ENCODE measurements around the gene ZNF324. TPM values are rescaled to one million over a fixed set of nuclear protein-coding genes. Genes with fewer than 3 reads are reported as not detected.

Gene ZNF324
- polyA plus RNA-seq, 1 donor (not counting 4 experiments of a cell fraction or from before 2014, with no cell fraction given): 5.0 TPM

DNA sequence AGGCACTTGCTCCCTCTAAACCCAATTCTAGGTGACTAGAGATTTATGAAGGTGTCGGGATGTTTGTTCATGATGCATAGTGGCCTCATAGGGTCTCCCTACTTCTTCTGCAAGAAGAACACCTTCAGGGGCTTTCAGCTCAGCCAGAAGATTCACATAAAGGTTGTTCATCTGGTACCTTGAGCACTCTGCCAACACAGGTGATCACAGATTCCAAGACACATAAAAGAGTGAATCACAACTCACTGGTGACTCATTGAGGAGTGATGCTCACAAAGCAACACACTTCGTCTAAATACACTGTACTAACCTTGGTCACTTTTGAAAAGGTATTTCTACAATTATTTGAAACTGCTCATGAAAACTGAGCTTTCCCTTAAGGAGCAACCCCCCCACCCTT is 6.8 kb upstream of the ZNF324 start:
- H3K9me1 ChIP-seq (ENCODE audit: control insufficient read depth, extremely low read depth, insufficient read depth, low read length): no peaks in the 10 kb centered on the region
- no peaks in the 10 kb centered on the region for H3K79me2 ChIP-seq (ENCODE audit: control insufficient read depth, insufficient read depth, low read length)
- dilution Hi-C loops (cut with MboI; ENCODE audit: extremely low pct_ligation_motif_present, low sequenced_read_pairs): no loop called here
- H3K4me3 ChIP-seq (ENCODE audit: control insufficient read depth in 2 of 3, extremely low read depth in 1 of 3, insufficient read depth in 2 of 3, low read depth in 1 of 3, low read length in 3 of 3): no peak overlapping the region
- no peak overlapping the region for H3K27ac ChIP-seq (ENCODE audit: control insufficient read depth, insufficient read depth, low read length)
- H3K4me2 ChIP-seq (ENCODE audit: control insufficient read depth, extremely low read depth, insufficient read depth, low read depth, low read length): no peak overlapping the region
- FAIRE-seq: peak; percentile 100
- H3K9ac ChIP-seq (ENCODE audit: control insufficient read depth, extremely low read depth, insufficient read depth, low read length): no peak overlapping the region
- peaks cover 8% of the 10 kb centered on the region in 2 experiments for H3K36me3 ChIP-seq (ENCODE audit: control insufficient read depth in 2 of 2, extremely low read depth in 1 of 2, insufficient read depth in 2 of 2, low read length in 2 of 2)
- TF ChIP-seq, protein P1, sequence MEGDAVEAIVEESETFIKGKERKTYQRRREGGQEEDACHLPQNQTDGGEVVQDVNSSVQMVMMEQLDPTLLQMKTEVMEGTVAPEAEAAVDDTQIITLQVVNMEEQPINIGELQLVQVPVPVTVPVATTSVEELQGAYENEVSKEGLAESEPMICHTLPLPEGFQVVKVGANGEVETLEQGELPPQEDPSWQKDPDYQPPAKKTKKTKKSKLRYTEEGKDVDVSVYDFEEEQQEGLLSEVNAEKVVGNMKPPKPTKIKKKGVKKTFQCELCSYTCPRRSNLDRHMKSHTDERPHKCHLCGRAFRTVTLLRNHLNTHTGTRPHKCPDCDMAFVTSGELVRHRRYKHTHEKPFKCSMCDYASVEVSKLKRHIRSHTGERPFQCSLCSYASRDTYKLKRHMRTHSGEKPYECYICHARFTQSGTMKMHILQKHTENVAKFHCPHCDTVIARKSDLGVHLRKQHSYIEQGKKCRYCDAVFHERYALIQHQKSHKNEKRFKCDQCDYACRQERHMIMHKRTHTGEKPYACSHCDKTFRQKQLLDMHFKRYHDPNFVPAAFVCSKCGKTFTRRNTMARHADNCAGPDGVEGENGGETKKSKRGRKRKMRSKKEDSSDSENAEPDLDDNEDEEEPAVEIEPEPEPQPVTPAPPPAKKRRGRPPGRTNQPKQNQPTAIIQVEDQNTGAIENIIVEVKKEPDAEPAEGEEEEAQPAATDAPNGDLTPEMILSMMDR (optimal IDR thresholded peaks at IDR 0.05 in 1 of 3, IDR thresholded peaks at IDR 0.05 in 1 of 3, conservative IDR thresholded peaks at IDR 0.05 in 1 of 3; ENCODE audit: extremely low read depth in 1 of 3, insufficient read depth in 2 of 3, low read length in 3 of 3): no peak
- no peak for TF ChIP-seq EZH2 (IDR thresholded peaks at IDR 0.05; ENCODE audit: low read length)
- H3K9me3 ChIP-seq (ENCODE audit: control insufficient read depth, low read depth, low read length): no peaks in the 10 kb centered on the region
- peaks cover 10% of the 10 kb centered on the region for H3K4me1 ChIP-seq (ENCODE audit: control insufficient read depth, extremely low read depth, insufficient read depth, low read length)
- no peak overlapping the region for H2AFZ ChIP-seq (ENCODE audit: control insufficient read depth, low read length)
- no peaks in the 10 kb centered on the region for H4K20me1 ChIP-seq (ENCODE audit: control insufficient read depth, extremely low read depth, insufficient read depth, low read length)
- DNase-seq (ENCODE audit: low read depth, low spot score): no peak
- H3K27me3 ChIP-seq (ENCODE audit: control insufficient read depth, extremely low read depth, insufficient read depth, low read length): no peaks in the 10 kb centered on the region

DNA sequence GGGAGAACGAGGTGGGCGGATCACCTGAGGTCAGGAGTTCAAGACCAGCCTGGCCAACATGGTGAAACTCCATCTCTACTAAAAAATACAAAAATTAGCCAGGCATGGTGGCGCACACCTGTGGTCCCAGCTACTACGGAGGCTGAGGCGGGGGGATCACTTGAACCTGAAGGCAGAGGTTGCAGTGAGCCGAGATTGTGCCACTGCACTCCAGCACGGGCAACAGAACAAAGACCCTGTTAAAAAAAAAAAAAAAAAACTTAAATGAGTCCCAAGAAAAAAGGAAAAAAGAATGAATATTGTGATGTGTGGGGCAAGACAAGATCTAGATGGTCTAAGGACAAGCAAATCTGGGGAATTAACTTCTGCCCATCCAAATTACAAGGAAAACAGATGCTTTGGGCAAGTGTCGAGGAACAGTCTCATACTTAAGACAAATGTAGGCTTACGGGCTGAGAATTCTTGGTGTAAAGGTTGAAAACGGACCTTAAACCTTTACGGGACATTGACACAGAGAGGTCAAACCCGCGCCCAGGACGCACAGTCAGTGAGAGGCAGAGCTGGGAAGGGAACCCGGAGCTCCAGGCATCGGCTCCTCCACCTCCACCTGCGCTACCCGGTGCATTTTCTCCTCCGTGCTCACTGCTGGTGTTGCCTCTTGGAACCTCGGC is 656 bp upstream of the ZNF324 start:
- Histone ChIP-seq H3K36me3 (ENCODE audit: control insufficient read depth in 2 of 2, extremely low read depth in 1 of 2, insufficient read depth in 2 of 2, low read length in 2 of 2) (peaks cover 0 to 7% of the 10 kb centered on the region in 2 experiments), H2AFZ (ENCODE audit: control insufficient read depth, low read length) (peak overlapping the region; percentile 97), H3K4me1 (ENCODE audit: control insufficient read depth, extremely low read depth, insufficient read depth, low read length) (peaks cover 14% of the 10 kb centered on the region), H3K27ac (ENCODE audit: control insufficient read depth, insufficient read depth, low read length) (no peak overlapping the region), H3K9me3 (ENCODE audit: control insufficient read depth, low read depth, low read length) (no peaks in the 10 kb centered on the region), H3K9ac (ENCODE audit: control insufficient read depth, extremely low read depth, insufficient read depth, low read length) (peak overlapping the region; percentile 82), H4K20me1 (ENCODE audit: control insufficient read depth, extremely low read depth, insufficient read depth, low read length) (peaks cover 4% of the 10 kb centered on the region), H3K79me2 (ENCODE audit: control insufficient read depth, insufficient read depth, low read length) (peaks cover 23% of the 10 kb centered on the region), H3K9me1 (ENCODE audit: control insufficient read depth, extremely low read depth, insufficient read depth, low read length) (no peaks in the 10 kb centered on the region), H3K4me3 (ENCODE audit: control insufficient read depth in 2 of 3, extremely low read depth in 1 of 3, insufficient read depth in 2 of 3, low read depth in 1 of 3, low read length in 3 of 3) (peak overlapping the region; percentile 77 to 99 (median 89)), H3K4me2 (ENCODE audit: control insufficient read depth, extremely low read depth, insufficient read depth, low read depth, low read length) (peak overlapping the region; percentile 87), H3K27me3 (ENCODE audit: control insufficient read depth, extremely low read depth, insufficient read depth, low read length) (no peaks in the 10 kb centered on the region)
- dilution Hi-C loops (cut with MboI; ENCODE audit: extremely low pct_ligation_motif_present, low sequenced_read_pairs): no loop called here
- DNase-seq (ENCODE audit: low read depth, low spot score) (no peak), FAIRE-seq (no peak)
- TF ChIP-seq, protein P1 (optimal IDR thresholded peaks at IDR 0.05 in 1 of 3, IDR thresholded peaks at IDR 0.05 in 1 of 3, conservative IDR thresholded peaks at IDR 0.05 in 1 of 3; ENCODE audit: extremely low read depth in 1 of 3, insufficient read depth in 2 of 3, low read length in 3 of 3): no peak
- TF ChIP-seq EZH2 (IDR thresholded peaks at IDR 0.05; ENCODE audit: low read length): no peak
